Limb (tissue), 2 donors: ENCODE data around the gene DBX1.
A peak's percentile ranks its signal among the peaks of the same experiment; 100 is the strongest.
"Not testable (repeated sequence)": the region's sequence is repeated elsewhere in the genome, so short reads cannot be mapped to it uniquely, and the experiment has no call there.

Source experiments
- DNase-seq, 2 donors: peaks; one replicate each; pipeline ENCODE4 v3.0.0-alpha.2; 2016; ENCODE audit errors: extremely low spot score in 2 of 2

Gene DBX1

DNA sequence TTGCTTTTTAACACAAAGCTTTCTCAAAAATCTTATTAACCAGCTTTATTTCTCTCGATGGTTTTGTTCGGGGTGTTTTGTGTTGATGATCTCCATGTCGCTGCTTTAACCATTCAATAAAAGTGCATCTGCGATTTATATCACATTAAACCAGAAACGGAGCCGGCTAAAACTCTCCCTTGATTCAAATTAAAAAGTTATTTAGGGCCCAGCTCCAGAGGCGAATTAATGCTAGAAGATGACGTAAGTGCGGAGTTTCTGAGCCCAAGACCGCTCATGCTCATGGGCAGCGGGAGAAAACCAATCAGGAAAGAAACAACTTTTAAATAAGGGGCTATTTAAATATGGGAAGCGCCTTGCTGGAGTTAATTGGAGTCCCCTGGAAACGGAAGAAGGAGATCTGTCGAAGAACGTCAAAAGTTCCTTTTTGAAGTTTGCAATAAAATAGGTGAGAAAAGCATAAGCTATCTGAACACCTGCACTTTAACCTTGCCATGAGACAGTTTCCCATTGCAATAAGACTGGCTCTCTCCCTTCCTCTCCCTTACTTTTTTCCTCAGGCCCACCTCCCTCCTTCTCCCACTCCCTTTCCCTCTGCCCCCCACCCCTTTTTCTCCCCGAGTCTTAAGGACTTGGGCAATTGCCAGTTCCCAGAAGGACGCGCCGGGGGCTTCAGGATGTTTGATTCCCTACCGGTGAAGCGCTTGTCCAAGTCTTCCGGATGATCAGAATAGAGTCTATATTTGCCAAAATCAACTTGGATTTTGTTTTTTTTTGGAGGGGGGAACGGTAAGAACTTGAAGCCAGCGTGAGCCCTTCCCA lies 1.9 kb upstream of the DBX1 start:
- peak in 1 of 2 donors; percentile 34 for DNase-seq

DNA sequence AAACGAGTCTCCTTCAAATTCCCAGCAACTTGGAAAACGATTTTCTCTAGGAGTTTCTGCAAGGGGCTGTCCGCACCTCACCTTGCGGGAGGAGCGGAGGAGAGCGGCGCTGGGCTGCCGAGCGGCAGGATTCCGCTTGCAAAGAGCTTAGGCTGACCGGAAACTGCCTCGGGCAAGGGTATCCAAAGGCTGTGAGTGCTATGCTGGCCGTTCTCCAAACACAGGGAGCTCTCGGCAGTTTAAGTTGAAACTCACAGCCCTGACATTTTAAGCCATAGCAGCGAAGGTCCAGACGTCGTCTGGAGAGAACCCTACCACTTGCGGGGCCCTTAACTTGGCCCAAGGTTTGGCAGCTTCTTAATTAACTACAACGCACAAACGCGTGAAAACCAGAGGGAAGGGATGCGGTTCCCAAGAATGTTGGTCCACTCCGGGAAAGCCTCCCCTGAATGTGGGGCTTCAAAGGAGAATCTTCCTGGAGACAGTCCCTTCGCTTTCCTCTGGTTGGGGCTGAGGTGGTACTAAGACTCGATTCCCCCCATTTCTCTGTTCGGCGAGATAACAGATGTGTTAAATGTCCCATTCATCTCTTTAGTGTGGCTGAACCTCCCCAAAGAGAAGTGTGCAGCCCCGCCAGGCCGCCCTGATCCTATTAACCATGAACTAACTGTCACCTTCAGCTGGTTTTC lies 1.1 kb upstream of the DBX1 start:
- peak in 1 of 2 donors; percentile 39 for DNase-seq

DNA sequence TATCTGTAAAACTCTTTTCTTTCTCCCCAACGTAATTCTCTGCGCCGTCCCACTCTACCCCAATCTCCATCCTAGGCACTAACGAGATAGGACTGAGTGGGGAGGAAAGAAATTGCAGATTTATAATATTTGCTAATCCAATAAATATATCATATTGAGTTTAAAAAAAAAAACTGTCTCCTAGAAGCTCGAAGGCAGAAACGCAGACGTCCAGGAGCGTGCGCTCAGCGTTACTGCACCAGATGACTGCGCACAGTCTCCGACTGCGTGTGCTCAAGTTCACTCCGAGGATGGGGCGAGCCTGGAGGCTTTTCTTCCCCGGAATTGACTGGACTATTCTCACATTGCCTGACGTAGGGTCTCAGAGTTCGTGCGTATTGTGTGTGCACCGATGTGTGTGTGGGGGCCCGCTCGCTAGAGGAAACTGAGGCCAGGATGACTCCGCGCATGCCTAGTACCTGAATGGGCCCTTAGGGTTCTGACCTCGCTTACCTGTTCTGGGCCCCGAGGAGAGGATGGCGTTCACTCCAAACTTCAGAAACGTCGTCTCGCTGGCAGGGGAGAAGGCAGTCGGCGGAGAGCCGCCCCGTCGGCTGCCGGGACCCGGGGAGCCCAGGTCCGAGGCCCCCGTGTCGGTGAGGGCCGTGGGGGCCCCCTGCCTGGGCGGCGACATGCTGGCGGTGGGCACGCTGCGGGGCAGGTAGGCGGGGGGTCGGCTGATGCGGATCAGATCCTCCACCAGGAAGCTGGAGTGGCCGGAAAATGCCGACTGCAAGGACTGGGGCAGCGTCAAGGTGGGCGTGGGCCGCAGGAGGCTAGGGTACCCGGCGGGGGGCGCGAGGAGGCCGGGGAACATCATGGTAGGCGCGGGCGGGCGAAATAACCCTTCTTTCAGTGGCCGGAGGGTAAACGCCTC lies 551 bp downstream of the DBX1 start:
- DNase-seq: peak in 1 of 2 donors; percentile 32

DNA sequence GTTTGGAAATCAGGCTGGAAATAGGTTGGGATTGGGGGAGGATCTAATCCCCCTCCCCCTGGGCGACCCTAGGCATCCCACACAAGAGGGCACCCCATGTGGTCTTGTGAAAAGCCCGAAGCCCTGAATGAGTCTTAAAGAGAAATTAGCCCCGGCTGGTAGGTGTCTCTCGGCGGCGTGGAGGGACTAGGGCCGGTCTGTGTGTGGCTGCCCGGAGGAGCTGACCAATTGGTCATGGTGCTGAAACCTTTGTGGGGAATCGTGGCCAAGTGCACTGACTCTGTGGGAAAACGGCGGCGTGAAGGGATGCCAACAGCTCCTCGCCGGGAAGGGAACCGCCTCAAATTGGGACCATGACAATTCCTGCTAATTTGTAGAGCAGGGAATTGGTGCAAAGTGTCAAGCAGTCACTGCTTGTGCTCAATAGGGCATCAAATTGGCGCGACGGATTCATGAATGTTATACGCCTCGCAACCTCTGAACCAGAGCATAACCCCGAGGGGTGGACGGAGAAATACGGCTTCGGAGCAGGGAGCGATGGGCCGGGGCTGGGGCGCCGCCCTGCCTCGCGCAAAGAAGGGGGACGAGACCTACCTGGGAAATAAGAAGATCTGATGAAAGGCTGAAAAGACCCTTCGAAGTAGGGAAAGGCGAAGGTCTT lies 1.5 kb downstream of the DBX1 start:
- peak; percentile 78 to 86 for DNase-seq

DNA sequence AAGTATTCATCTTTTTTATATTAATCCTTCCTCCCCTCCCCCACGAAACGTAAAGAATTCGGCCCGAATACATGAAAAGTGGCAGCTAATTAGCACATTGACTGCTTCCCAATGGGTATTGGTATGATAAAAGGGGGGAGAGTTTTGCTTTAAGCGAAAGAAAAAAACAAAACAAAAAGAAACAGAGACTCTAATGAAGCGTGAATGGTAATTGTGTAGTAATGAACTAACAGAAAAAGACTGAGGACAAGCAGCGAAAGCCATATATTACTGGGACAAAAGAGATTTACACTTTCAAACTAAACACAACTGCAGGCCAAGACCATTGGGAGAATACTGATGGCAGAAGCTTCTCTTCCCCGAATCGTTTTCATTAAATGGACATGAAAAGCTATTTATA lies 2.5 kb downstream of the DBX1 start:
- no peak for DNase-seq

DNA sequence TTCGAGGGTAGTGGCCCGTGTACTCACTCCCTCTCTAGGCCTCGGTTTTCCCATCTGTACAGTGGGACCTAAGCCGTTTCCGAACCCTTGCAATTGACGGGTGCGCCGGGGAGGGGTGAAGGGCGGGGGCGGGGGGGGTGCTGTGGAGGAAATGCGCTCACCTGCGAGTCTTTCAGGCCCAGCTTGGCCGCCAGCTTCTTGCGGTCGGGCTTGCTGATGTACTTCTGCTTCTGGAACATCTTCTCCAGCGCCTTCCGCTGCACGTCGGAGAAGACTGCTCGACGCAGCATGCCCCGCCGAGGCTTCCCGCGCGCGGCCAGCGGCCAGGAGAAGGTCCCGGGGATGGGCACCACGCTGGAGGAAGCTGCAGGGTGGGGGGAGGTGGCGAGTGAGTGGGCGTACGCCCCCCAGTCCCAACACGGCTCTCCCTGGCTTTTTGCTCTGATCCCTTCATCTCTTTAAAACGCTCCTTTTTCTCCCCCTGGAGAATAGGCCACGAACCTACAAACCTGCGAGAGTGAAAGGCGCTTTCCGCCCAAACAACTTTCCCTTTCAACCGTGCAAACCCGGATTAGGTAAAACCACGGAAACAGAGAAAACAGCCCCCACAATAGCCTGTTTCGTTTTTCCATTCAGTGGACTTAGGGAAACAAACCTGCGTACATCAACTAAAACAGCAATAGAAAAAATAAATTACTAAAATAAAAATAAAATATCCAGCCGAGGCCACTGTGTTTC lies 3.2 kb downstream of the DBX1 start:
- peak in 1 of 2 donors; percentile 36 for DNase-seq

DNA sequence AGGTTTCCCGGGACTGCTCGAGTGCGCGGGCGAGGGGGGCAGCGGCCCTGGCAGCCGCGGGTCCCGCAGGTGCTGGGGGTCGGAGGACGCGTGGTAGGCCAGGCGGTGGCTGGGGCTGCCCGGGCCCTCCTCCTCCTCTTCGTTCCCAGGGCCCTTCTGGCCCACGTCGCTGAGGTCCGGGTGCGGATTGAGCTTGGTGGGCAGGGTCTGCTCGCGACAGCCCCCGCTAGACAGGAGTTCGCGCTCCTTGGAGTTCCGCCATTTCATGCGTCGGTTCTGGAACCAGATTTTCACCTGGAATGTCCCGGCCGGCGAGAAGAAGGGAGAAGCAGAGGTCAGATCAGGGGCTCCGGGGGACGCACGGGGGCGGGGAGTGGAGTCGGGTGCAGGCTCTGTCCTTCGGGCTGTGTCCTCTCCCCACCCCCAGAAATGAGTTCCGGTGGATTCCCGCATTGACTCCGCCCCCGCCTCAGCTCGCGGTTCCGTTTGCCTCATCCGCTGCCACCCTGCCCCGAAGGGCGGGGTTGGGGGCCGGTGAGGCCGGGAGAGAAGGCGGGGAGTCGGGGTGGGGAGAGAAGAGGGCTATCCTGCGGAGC lies 3.9 kb downstream of the DBX1 start:
- DNase-seq: peak in 1 of 2 donors; percentile 39

DNA sequence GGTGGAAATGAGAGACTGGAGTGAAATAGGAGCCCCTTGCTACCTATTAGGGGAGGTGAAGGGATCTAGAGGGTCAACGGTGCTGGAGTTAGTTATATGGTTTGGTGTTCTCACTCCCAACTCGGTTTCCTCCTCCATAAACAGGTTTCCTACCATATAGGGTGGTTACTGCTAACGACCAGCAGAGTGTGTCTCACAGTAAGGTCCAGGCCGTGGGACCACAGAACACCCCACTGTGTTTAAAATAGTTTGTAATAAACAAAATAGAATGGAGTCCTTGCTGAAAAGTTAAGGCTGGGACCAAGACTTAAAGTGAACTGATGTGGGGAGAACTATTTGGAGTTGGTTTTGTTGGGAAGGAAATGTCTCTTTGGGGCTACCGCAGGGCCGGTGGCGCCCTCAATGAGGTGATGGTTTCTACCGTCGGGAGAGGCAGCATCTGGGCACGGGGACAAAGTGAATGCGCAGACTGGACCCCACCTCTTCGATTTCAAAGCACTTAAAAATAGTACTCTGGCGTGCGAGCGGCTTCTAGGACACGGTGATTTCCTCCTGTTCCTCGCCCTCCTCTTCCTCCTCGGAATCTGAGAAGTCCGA lies 4.5 kb downstream of the DBX1 start:
- no peak for DNase-seq

DNA sequence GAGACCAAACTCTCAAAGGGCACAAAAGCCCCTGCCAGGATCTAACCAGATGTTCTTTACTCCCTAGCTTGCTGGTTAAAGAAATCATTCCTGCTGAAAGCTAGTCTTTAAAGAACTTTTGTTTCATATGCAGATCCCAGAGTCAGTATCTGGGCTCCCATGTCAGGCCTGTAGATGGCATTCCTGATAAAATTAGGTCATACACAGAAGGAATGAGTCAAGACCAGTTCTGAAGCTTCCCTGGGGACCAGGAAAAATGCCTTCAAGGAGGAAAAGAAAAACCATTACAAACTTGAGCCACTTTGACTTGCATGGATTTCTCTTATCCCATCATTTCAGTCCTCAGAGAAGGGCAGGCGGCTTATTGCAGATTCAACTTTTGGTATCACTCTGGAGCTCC lies 5.9 kb downstream of the DBX1 start:
- DNase-seq: no peak

DNA sequence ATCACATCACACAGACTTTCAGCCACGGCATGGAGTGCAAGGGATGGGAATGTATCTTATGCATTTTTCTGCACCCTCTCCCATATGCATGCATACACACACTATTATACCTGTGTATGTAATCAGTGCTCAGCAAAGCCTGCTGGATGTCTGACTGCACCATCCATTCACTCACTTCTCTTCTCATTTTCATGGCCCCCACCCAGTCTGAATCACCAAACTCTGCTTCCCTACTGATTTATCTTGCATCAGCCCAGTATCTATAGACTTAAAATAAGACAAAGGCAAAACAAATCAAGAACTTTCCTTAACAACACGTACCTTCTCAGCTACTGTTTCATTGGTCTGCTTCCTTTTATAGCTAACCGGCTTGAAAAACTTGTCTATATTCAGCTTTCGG lies 21.6 kb downstream of the DBX1 start:
- DNase-seq: no peak

DNA sequence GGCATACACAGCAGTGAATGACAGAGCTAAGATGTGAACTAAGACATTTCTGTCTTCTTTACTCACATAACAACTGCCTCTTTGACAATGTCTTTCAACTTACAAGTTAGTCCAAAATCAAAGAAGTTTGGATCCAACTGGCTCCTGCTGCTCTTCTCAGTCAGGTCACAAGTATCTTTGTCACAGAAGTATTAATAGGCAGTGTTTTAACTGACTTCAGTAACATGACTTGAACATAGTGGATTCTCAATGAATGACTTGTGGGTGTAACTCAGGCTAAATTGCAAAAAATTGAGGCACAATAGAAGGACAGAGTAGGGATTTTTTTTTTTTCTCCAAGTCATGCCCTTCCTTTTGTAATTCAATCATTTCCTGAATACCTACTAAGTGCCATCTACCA lies 22.6 kb downstream of the DBX1 start:
- no peak for DNase-seq

DNA sequence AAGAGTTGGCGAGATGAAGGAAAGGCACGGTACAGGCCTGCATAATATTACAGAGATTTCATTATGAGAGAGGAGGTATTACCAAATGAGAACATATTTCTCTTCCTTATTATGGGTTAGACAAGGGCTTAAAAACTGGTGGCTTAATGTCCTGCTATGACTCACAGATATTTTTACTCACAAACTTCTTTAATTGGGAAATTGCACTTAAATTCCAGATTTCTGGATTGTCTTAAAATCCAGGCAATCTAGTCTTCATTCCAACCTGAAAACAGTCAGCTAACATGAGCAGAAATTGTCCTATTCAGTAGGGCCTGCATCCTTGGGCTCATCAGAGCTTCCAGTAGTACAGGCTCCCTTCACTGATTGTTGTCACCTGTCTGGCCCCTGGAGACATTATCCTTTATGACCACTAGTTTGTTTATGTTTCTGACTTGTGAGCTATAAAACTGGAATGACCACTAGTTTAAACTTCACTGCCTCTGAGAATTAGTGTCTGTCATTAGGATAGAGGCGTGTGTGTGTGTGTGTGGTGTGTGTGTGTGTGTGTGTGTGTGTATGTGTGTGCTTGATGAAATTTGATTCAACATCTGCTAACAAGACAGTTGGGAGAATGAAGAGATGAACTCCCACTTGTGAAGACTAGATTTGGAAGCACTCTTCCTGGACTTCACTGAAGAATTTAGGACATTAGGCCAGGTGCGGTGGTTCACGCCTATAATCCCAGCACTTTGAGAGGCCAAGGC lies 25.1 kb downstream of the DBX1 start:
- no peak for DNase-seq

DNA sequence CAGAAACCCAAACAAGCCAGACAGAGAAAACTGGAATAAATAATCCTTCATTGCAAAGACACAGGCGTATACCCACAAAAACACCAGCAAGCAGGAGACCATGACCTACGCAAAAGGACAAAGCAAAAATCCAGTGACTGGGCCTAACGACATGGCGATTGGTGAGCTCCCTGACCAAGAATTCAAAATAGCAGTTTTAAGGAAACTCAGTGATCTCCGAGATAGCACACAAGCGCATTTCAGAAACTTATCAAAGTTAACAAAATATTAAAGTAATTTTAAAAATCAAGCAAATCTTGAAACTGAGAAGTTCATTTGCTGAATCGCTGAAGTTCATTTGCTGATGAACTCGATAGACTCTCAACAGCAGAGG lies 27.6 kb downstream of the DBX1 start:
- DNase-seq: no peak

DNA sequence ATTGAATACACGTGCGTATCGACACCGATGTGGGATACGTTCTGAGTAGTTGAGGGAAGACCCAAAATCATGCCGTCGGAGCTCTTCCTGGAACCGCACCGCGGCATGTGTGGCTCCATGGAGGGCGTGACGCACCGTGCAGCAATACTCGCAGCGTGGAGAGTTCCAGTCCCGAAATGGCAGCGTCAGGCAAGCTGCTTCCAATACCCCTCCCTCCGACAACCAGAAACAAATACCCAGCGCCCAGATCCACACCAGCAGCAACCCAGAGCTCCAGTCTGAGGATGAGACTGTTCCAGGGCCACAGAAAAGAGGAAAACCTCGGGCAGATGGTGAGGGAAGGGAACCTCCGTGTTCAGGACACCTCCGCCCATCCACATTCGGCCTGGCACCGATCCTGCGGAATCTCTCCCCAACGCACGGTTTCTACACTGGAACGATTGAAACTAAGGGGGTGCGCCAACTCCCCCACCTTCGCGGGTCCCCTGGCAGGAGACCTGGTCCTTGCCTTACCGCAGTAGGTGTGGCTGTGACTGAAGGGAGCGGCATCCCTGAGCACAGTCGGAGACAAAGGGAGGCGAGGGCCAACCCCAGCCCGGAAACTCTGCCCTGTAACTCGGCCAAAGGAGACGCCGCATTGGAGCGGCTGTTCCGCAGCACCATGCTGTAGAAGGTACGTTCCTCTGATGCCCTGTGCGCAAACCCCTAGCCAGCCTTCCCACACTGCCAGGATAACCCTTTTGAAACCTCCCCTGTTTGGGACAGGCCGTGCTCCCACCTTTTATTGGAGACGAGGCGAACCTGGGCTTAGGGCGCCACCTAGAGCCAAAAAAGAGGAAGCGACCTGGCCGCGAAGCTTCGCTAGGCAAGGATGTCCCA lies 28.2 kb downstream of the DBX1 start:
- DNase-seq: peak; percentile 47 to 79

DNA sequence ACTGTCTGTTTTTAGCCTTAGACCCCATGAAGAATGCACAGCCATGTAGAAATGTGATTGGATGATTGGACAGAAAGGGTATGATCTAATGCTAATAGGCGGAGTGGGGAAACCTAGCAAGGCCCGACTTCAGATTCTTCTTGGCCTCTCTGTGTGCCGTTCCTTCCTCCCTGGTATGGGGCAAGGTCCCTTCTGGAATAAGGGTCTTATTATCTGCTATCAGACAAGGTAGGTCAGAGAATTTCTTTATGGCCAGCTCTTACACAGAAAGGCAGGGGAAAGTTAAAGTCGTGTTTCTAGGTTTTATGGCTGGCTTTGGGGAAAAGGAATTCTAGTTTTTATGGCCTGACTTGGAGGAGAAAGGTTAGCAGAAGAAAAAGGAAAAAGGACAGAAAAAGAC lies 30.6 kb downstream of the DBX1 start:
- DNase-seq: no peak

DNA sequence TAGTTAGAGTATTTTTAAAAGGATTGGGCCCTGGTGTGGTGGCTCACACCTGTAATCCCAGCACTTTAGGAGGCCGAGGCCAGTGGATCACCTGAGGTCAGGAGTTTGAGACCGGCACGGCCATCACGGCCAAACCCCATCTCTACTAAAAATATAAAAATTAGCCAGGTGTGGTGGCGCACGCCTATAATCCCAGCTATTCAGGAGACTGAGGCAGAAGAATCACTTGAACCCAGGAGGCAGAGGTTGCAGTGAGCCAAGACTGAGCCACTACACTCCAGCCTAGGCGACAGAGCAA lies 31.8 kb downstream of the DBX1 start:
- not testable (repeated sequence) for DNase-seq

DNA sequence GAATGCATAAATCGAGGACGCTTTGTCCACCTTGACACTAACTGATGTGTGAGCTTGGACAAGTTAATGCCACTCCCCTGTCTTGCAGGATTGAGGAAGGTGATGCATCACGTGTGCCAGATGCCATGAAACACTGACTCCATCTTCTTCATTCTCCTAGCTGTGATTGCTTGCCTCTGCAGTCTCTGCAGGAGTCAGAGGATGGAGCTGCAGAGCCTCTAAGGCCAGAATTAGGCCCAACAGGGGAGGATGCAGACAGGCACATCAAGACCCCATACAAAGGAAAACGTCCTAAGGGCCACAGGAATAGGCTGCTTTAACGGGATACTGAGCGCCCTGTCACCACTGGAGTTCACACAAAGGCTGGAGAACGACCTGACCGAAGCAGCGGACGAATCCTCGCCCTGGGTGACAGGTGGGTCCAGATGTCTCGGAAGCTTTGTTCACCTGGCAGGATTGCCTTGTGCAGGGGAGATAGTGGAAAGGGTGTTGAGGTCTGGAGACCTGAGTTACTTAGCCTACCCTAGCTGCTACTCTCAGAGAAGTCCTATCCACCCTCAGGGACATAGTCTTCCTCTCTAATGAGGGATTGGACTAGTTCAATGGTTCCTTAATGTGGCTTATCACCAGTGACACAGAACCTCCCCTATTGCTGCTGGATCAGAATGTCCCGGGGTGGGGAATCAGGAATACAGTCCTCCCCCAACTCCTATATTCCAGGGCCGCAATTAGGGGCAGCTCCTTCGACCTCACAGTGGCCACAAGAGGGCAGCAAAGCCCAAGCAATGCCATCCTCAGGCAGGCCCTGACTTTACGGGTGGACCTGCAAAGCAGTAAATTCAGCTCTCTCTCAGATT lies 32.4 kb downstream of the DBX1 start:
- DNase-seq: peak; percentile 74 to 86
